Activated naive CD8-positive, alpha-beta T cell treated with anti-CD3 and anti-CD28 coated beads for 36 hours (primary cell): ENCODE data around the gene TM2D3. TPM values are rescaled to one million over a fixed set of nuclear protein-coding genes. Genes with fewer than 3 reads are reported as not detected.

Experiments used
- DNase-seq: peaks from one replicate; pipeline ENCODE4 v3.0.0; 2021
- H3K27ac Mint-ChIP-seq: one replicate; pipeline ENCODE4 v1.8.0; 2022; ENCODE audit warnings: mild to moderate bottlenecking, moderate library complexity, mixed read lengths
- H3K27me3 Mint-ChIP-seq: one replicate; pipeline ENCODE4 v1.8.0; 2022; ENCODE audit warnings: mild to moderate bottlenecking, mixed read lengths
- H3K36me3 Mint-ChIP-seq: one replicate; pipeline ENCODE4 v1.8.0; 2021; ENCODE audit warnings: mild to moderate bottlenecking, mixed read lengths
- H3K4me1 Mint-ChIP-seq: one replicate; pipeline ENCODE4 v1.8.0; 2021; ENCODE audit warnings: mixed read lengths
- H3K4me3 Mint-ChIP-seq: one replicate; pipeline ENCODE4 v1.8.0; 2022; ENCODE audit warnings: mild to moderate bottlenecking, moderate library complexity, mixed read lengths
- H3K9me3 Mint-ChIP-seq: one replicate; pipeline ENCODE4 v1.8.0; 2022; ENCODE audit warnings: mixed read lengths
- total RNA-seq, 2 experiments: library from RNA; stranded (reverse); gene quantifications; one replicate each; pipeline ENCODE4 v1.2.3, GENCODE V29; 2021

The TM2D3 gene
- 10 to 100 TPM; 37.2 to 41.7 TPM for total RNA-seq

DNA sequence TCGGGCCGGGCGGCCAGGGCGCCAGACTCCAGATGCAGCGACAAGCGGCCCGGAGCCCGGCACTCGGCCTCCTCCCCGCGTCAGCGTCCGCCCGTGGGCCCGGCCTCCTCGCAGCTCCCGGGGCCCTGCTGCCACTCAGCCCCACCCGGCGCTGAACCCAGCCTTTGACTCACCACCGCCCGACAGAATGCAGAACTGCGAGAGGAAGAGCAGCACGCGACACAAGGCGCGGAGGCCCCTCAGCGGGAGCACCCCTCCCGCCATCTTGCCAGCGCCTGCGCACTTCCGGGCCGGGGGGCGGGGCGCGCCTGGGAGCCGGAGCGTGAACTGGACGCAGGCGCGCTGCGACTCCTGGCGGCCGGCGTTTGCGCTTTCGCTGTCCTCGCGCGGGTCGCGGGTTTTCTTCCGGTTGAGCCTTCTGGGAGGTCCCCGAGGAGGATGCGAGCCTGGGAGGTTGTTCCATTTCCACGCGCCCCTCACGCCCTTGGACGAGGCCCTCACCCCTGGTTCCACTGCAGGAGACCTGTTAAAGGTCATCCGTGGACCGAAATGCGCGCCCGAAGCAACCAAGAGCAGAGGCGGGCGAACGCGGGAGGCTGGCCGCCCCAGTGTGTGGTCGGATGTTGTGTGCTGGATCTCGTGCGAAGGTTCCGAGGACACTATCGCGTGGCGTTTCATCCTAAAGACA, at the start of gene TM2D3:
TM2D3 (minus strand) TSS at position 284 of the 688 bp plus-strand sequence; CDS start at position 264, 20 bp downstream.
- DNase-seq = peak; percentile 98
- H3K27ac Mint-ChIP-seq = peak within 1 kb of the TSS; percentile 95
- peak within 1 kb of the TSS; percentile 91 for H3K4me3 Mint-ChIP-seq
- H3K36me3 Mint-ChIP-seq = peaks cover 22% of the 10 kb centered on the region
- H3K27me3 Mint-ChIP-seq = no peaks in the 10 kb centered on the region
- no peaks in the 10 kb centered on the region for H3K9me3 Mint-ChIP-seq
- peaks cover 36% of the 10 kb centered on the region for H3K4me1 Mint-ChIP-seq

DNA sequence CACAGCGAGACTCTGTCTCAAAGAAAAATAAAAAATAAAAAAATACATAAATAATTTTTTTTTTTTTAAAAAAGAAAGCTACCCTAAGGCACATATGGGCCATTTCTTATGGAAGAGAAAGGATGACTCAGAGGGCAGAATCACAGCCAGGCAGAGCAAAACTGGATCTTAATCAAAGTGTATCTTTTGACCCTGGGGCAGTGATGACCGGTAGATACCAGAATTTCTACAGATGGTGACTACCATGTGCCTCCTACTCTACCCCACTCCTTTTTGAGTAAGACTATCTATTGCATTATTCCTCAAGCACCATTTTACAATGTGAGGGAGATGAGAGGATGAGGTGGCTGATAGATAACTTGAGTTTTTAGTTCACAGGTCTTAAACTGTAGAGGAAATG, 46.1 kb upstream of the TM2D3 start:
- H3K4me1 Mint-ChIP-seq = peaks cover 31% of the 10 kb centered on the region

DNA sequence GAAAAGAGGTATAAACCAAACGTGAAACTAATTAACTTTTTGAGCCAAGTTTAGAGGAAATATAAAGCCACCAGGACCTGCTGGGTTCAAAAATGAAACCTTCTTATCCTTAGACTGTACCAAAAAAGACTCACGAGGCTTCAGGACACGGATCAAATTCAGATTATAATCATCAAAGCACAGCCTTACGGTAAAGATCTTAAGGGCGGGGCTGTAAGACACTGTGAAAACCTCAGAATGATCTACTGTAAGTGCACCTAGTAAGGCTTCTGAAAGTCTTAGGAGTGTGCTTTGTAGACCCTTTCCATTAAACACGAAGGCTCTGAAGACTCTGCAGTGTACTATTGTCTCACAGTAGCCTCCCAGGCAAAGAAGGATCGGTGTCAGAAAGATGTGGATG, 45.3 kb upstream of the TM2D3 start:
- no peak overlapping the region for H3K4me3 Mint-ChIP-seq
- no peak overlapping the region for H3K27ac Mint-ChIP-seq
- peaks cover 51% of the 10 kb centered on the region for H3K36me3 Mint-ChIP-seq
- H3K4me1 Mint-ChIP-seq = peaks cover 39% of the 10 kb centered on the region
- H3K9me3 Mint-ChIP-seq = no peaks in the 10 kb centered on the region
- DNase-seq = no peak
- no peaks in the 10 kb centered on the region for H3K27me3 Mint-ChIP-seq

More for the DNA sequence above, 46.1 kb upstream of the TM2D3 start:
- no peaks in the 10 kb centered on the region for H3K9me3 Mint-ChIP-seq
- H3K4me3 Mint-ChIP-seq = no peak overlapping the region
- no peaks in the 10 kb centered on the region for H3K27me3 Mint-ChIP-seq
- no peak overlapping the region for H3K27ac Mint-ChIP-seq
- DNase-seq = no peak
- peaks cover 42% of the 10 kb centered on the region for H3K36me3 Mint-ChIP-seq

DNA sequence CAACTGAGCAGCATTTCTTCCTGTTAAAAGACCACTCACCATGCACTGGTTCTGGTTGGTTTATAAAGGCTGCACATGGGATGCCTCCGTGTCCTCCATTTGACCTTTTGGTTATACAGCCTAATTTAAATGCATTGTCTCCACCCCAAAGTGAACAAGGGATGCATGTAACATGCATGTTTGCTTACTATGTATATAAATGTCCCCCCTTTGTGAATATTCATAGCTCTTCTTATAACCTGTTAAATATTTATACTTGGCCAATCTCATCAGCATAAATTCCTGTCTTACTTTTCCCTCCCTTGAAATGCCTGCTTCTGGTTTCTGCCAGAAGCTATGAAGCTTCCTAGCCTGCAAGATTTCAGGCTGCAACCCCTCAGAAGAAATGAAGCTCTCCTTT, 44.6 kb upstream of the TM2D3 start:
- no peak overlapping the region for H3K27ac Mint-ChIP-seq
- H3K36me3 Mint-ChIP-seq = peaks cover 51% of the 10 kb centered on the region
- no peak overlapping the region for H3K4me3 Mint-ChIP-seq
- H3K9me3 Mint-ChIP-seq = no peaks in the 10 kb centered on the region
- peaks cover 39% of the 10 kb centered on the region for H3K4me1 Mint-ChIP-seq
- no peak for DNase-seq
- no peaks in the 10 kb centered on the region for H3K27me3 Mint-ChIP-seq

DNA sequence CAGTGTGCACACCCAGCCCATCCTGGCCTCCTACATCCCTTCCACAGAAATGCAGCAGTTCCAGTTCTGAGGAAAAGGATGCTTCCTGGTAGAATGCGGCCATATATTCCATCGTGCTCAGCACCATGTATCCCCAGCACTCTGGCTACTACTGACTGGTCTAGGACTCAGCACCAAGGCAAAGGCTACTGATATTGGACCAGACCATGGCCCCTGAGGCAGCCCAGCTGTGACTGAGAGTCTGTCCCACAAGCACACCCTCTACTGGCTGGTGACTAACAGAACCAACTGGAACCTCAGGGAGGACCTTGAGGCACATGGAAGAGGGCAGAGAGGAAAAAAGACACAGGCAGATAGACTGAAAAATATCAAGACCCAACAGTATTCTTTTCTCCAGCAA, 42.1 kb upstream of the TM2D3 start:
- Mint-ChIP-seq H3K27me3 (no peaks in the 10 kb centered on the region), H3K36me3 (peaks cover 49% of the 10 kb centered on the region), H3K4me1 (peaks cover 48% of the 10 kb centered on the region), H3K27ac (no peak overlapping the region), H3K9me3 (no peaks in the 10 kb centered on the region), H3K4me3 (no peak overlapping the region)
- DNase-seq = no peak

DNA sequence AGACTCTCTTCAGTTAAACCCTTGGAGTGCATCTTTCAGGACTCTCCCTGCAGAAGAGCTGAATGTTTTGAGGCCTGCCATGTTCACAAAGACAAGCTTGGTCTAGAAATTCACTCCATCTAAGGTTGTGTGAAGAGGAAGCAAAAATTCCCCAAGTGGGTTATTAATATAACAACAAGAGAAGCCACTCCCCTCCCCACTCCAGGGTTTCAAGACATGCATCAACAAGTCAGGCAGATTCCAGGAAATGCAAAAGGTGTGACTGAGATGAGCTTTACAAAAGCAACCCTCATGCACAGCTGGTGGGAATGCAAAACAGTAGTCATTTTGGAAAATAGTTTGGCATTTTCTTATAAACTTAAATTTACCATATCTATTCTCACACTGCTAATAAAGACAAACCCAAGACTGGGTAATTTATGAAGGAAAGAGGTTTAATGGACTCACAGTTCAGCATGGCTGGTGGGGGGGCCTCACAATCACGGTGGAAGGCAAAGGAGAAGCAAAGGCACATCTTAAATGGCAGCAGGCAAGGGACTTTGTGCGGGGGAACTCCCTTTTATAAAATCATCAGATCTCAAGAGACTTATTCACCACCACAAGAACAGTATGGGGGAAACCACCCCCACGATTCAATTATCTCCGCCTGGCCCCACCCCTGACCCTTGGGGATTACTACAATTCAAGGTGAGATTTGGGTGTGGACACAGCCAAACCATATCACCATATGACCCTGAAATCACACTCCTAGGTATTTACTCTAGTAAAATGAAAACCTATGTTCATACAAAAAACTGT, 40.8 kb upstream of the TM2D3 start:
- Mint-ChIP-seq H3K4me1 (peaks cover 47% of the 10 kb centered on the region), H3K4me3 (no peak overlapping the region), H3K9me3 (no peaks in the 10 kb centered on the region), H3K27me3 (no peaks in the 10 kb centered on the region), H3K27ac (peak overlapping the region; percentile 67), H3K36me3 (peaks cover 44% of the 10 kb centered on the region)
- DNase-seq = peak; percentile 14

GRCh38 chr15:101689901-101690300, 37.7 kb upstream of the TM2D3 start:
- H3K9me3 Mint-ChIP-seq = no peaks in the 10 kb centered on the region
- no peak overlapping the region for H3K4me3 Mint-ChIP-seq
- peaks cover 27% of the 10 kb centered on the region for H3K4me1 Mint-ChIP-seq
- no peaks in the 10 kb centered on the region for H3K27me3 Mint-ChIP-seq
- DNase-seq = peak; percentile 26
- no peak overlapping the region for H3K27ac Mint-ChIP-seq
- H3K36me3 Mint-ChIP-seq = peaks cover 26% of the 10 kb centered on the region

- Mint-ChIP-seq H3K4me3 (no peak overlapping the region), H3K4me1 (peaks cover 9% of the 10 kb centered on the region), H3K36me3 (peaks cover 4% of the 10 kb centered on the region), H3K9me3 (no peaks in the 10 kb centered on the region), H3K27me3 (no peaks in the 10 kb centered on the region), H3K27ac (no peak overlapping the region)
- DNase-seq = no peak
Observed at GRCh38 chr15:101686718-101687117, 34.5 kb upstream of the TM2D3 start.

DNA sequence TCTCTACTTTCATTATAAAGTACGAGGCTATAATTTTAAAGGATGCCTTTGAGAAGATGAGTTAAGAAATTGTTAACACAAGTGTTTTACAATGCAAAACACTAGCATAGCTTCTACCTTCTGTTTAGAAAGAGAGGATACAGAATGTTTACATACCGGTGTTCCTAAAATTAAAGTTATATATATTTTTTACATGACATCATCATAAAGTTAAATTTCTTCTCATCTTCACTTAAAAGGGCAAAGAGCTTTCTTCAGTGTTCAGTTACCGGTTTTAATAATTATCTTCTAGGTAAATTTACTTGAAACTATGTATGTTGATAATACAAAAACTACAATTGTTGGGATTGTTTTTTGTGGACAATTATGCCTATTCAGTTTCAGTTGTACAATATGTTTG, 32.7 kb upstream of the TM2D3 start:
- Mint-ChIP-seq H3K27ac (no peak overlapping the region), H3K36me3 (peaks cover 2% of the 10 kb centered on the region), H3K4me3 (no peak overlapping the region), H3K27me3 (no peaks in the 10 kb centered on the region), H3K9me3 (no peaks in the 10 kb centered on the region), H3K4me1 (peaks cover 6% of the 10 kb centered on the region)
- no peak for DNase-seq

GRCh38 chr15:101684384-101684783, 32.2 kb upstream of the TM2D3 start:
- Mint-ChIP-seq H3K27me3 (no peaks in the 10 kb centered on the region), H3K4me3 (no peak overlapping the region), H3K27ac (no peak overlapping the region), H3K36me3 (peaks cover 2% of the 10 kb centered on the region), H3K4me1 (peaks cover 2% of the 10 kb centered on the region), H3K9me3 (no peaks in the 10 kb centered on the region)
- no peak for DNase-seq

DNA sequence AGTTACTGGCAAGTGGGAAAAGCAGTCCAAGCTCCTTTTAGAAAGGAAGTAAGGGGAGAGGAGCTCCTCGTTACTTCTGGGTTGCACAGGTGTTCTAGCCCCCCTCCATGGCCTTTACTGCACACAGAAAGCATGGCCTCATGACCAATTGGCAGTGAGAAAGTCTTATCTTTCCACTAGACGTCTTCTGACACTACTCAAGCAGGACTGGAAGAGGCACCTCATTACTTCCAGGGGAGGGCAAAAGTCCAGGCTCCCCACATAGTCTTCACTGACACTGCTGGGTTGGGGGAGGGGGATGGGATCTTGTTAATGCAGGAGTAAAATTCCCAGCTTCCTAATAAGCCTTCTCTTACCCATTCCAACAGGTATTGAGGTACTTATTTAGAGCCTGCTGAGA, 27.6 kb upstream of the TM2D3 start:
- Mint-ChIP-seq H3K36me3 (peaks cover 2% of the 10 kb centered on the region), H3K27ac (no peak overlapping the region), H3K4me1 (no peaks in the 10 kb centered on the region)

GRCh38 chr15:101676921-101677329, 24.7 kb upstream of the TM2D3 start:
- H3K4me3 Mint-ChIP-seq = no peak overlapping the region
- H3K27ac Mint-ChIP-seq = no peak overlapping the region
- no peaks in the 10 kb centered on the region for H3K27me3 Mint-ChIP-seq

More for the DNA sequence above, 27.6 kb upstream of the TM2D3 start:
- no peak overlapping the region for H3K4me3 Mint-ChIP-seq
- no peaks in the 10 kb centered on the region for H3K27me3 Mint-ChIP-seq
- no peak for DNase-seq
- no peaks in the 10 kb centered on the region for H3K9me3 Mint-ChIP-seq

GRCh38 chr15:101675796-101676582, 23.8 kb upstream of the TM2D3 start:
- DNase-seq = no peak
- Mint-ChIP-seq H3K4me1 (peaks cover 8% of the 10 kb centered on the region), H3K4me3 (no peak overlapping the region), H3K36me3 (peaks cover 9% of the 10 kb centered on the region), H3K27me3 (no peaks in the 10 kb centered on the region), H3K9me3 (no peaks in the 10 kb centered on the region), H3K27ac (no peak overlapping the region)

More at GRCh38 chr15:101676921-101677329, 24.7 kb upstream of the TM2D3 start:
- no peaks in the 10 kb centered on the region for H3K9me3 Mint-ChIP-seq
- H3K4me1 Mint-ChIP-seq = peaks cover 8% of the 10 kb centered on the region
- peaks cover 9% of the 10 kb centered on the region for H3K36me3 Mint-ChIP-seq
- no peak for DNase-seq

DNA sequence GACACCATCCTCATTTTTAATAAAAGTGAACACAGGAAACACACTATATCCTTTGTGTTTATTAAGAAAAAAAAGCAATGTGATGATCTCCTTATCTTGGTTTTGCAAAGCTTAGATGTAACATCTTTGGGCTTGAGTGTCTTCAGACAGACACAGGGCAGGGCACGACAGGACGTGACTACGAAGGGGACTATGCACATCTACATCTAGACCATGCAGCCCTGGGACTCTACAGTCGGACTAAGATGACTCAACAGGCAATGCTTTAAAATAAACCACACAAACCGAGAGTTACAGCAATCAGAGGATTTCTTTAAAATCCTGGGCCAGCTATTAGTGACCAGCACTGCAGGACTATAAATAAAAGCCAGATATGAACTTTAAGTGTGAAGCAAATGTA, 22.8 kb upstream of the TM2D3 start:
- H3K27ac Mint-ChIP-seq = no peak overlapping the region
- H3K4me1 Mint-ChIP-seq = peaks cover 8% of the 10 kb centered on the region
- no peak overlapping the region for H3K4me3 Mint-ChIP-seq
- peaks cover 12% of the 10 kb centered on the region for H3K36me3 Mint-ChIP-seq
- no peak for DNase-seq
- H3K27me3 Mint-ChIP-seq = no peaks in the 10 kb centered on the region
- no peaks in the 10 kb centered on the region for H3K9me3 Mint-ChIP-seq

DNA sequence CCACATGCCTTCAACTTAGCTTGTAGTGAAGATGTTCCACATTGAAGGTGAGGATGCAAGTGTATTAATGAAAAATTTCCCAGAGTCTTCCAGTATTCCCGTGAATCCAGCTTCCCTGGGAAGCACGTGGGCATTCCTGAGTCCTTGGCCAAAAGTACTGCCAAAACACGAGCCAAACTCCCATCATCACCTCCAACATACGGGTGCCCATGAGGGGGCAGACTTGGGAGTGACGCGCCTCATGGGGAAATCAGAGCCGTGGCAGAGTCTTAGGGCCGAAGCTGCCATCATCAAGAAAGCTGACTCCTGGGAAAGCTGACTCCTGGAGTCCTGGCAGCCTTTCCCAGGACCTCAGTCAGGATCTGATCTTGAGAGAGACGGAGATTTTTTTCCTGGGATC, 20.1 kb upstream of the TM2D3 start:
- Mint-ChIP-seq H3K36me3 (peaks cover 17% of the 10 kb centered on the region), H3K27ac (no peak overlapping the region), H3K9me3 (no peaks in the 10 kb centered on the region), H3K4me3 (no peak overlapping the region), H3K4me1 (peaks cover 8% of the 10 kb centered on the region), H3K27me3 (no peaks in the 10 kb centered on the region)
- DNase-seq = no peak
